GM21390 (cell line): ENCODE data around the gene TMTC2.

ENCODE experiments used
- ATAC-seq: cut with Tn5 transposase; IDR thresholded peaks from one replicate; pipeline ENCODE4 v1.9.1; 2021; ENCODE audit not compliant: unreplicated experiment

TMTC2 gene

GRCh38 chr12:83172866-83173649, 486.4 kb downstream of the TMTC2 start:
- ATAC-seq = no peak

- no peak for ATAC-seq
Observed at GRCh38 chr12:83179999-83180398, 493.3 kb downstream of the TMTC2 start.

GRCh38 chr12:83181074-83181473, 494.4 kb downstream of the TMTC2 start:
- ATAC-seq = no peak

- no peak for ATAC-seq
Observed at GRCh38 chr12:83183132-83183531, 496.4 kb downstream of the TMTC2 start.
